Amniotic stem cell (primary cell): ENCODE measurements around the gene SLC38A9.

Experiments
- DNase-seq: peaks from one replicate; lab custom pipeline; 2025; lab: John Stamatoyannopoulos, UW

SLC38A9 gene

DNA sequence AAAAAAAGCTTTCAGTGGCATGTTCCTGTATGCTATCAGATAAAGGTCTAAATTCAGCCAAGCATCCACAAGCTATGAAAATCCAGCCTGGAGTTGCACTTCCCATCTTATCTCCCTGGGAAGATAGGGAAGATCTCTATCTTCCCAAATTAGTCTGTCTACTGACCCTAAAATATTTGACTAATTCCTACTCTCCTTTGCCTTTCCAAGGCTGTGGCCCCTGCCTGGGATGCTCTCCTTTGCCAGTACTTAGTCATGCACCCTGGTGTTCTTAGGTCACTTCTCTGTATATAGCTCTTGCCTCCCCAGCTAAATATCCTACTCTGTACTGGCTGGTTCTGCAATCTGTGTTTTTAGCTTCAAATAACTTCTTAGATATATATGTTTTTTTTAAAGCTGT lies 133.4 kb downstream of the SLC38A9 start:
- DNase-seq: no peak

DNA sequence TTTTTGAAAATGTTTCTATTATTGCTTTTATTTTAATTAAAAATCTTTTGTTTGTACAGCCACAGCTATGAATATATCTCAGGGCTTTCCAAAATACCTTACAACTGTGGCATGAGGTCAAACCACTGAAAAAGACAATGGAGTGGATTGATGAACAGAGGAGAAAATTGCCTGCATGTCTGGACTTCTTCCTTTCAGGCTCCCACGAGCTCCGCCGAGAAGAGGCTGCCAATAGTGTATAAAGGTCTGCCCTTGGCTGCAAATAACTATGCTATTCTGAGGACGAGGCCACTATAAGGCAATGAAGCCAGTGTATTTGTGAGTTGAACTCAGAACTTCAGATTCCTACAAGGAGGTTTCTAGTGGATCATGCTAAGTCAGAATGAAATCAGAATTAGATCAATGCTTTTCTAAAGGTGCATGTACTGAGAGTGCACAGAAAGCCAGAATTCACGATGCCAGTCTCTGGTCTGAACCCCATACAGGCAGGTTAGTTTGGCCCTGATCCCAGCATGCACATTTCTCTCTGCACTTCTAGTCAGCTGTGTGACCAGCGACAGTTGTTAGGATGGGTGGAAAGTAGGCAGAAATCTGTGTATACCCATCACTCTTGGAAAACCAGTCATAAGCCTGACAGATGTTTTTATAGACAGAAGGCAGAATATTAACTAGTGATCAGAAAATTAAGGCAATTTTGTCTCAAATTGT lies 134.6 kb downstream of the SLC38A9 start:
- no peak for DNase-seq

DNA sequence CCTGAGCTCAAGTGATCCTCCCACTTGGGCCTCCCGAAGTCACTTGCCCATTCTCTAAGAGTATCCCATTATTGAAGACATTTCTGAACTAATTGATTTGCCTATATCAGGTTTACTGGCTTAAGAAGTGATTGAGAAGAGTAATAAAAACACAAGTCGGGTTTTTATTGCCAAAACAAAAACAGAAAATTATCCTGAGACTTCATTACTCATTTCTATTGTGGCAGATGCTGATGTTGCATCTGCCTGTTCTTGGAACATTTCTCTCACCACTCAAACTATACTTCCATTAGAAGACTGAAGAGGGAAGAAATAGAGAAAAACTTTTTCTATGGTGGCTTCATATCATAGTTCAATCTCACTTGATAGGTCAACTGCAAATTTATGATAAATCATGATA lies 135.5 kb downstream of the SLC38A9 start:
- no peak for DNase-seq
